Motor neuron (in vitro differentiated cells): ENCODE results near the gene HES5. TPM values are rescaled to one million over a fixed set of nuclear protein-coding genes. Genes with fewer than 3 reads are reported as not detected.
"Not testable (repeated sequence)": the region's sequence is repeated elsewhere in the genome, so short reads cannot be mapped to it uniquely, and the experiment has no call there.

Experiments used
- ATAC-seq, 8 experiments: fragments of 200-7000 bp; cut with Tn5 transposase; replicated peaks in 6 of 8; 2 replicates each; pipeline ENCODE4 v1.8.0; 2021; ENCODE audit warnings: mild to moderate bottlenecking in 8 of 8, moderate library complexity in 8 of 8
- H3K27ac ChIP-seq, 2 donors: fragments of 250-450 bp; sonication (Bioruptor Pico); 2 replicates each; pipeline ENCODE4 v1.9.0; 2021; ENCODE audit warnings: antibody characterized with exemption in 2 of 2, mild to moderate bottlenecking in 2 of 2, moderate library complexity in 1 of 2
- H3K4me1 ChIP-seq, 2 donors: fragments of 250-450 bp; sonication (Bioruptor Pico); replicated peaks in 1 of 2; 2 replicates each; pipeline ENCODE4 v1.6.1; 2021; ENCODE audit warnings: antibody characterized with exemption in 2 of 2, mild to moderate bottlenecking in 2 of 2, moderate library complexity in 1 of 2
- H3K4me3 ChIP-seq, 5 donors: fragments of 250-450 bp; sonication (Bioruptor Pico); 2 replicates each; pipeline ENCODE4 v1.9.0; 2021; ENCODE audit warnings: antibody characterized with exemption in 5 of 5, mild to moderate bottlenecking in 5 of 5, moderate library complexity in 4 of 5
- WGBS, 10 experiments: fragments of 450-650 bp; shearing (Covaris generic); methylation state at CpG; one replicate each; pipeline ENCODE4 v1.0.0; 2022; 5-methylcytosine and 5-hydroxymethylcytosine counted together
- in situ Hi-C, 9 experiments: fragments of 400-800 bp; cut with MboI; loops; one replicate each; pipeline ENCODE4 v1.15.0; 2021; ENCODE audit warnings: low sequenced_read_pairs in 9 of 9, low pct_unique_long_range_greater_than_20kb in 2 of 9; ENCODE audit not compliant: unreplicated experiment in 9 of 9
- total RNA-seq, 8 experiments: library from RNA; unstranded; fragments of 300-600 nt; gene quantifications; 2 replicates each; pipeline versions ENCODE4 v1.2.3 to v1.2.4, GENCODE V29; 2022

The HES5 gene
- 100 to 1,000 TPM in 1 of 8 experiments, 10 to 100 TPM in 3, under 1 TPM in 2, not detected in 2; 0.71 to 238 (median 36.3) TPM for total RNA-seq

DNA sequence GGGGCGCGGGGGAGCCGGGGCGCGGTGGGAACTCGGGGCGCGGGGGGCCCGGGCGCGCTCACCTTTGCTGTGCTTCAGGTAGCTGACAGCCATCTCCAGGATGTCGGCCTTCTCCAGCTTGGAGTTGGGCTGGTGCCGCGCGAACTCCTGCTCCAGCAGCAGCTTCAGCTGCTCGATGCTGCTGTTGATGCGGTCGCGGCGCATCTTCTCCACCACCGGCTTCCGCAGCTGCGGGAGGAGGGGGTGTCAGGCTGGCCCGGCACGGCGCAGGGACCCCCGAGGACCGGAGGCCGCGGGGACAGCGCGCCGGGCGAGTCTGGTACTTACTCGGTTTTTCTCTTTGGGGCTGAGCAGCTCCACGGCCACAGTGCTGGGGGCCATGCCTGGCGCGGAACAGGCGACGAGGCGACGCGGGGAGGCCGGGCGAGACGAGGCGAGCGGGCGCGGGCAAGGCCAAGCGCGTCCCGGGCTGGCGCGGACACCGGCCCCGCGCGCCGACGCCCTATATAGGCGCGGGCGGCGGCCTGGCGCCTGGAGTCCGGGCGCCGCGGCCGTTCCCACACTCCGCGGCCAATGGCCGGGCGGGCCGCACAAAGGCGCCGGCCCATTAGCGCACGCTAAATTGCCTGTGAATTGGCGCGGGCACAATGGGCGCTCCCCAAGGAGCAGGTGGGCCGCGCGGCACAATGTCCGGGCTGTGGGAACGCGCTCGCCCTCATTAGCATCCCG is at the start of gene HES5:
Gene HES5 (minus strand): TSS at position 480 of the 729 bp plus-strand sequence. CDS start 99 bp downstream, at position 381.
- H3K27ac ChIP-seq = peak within 1 kb of the TSS; percentile 50 to 80
- peaks cover 74 to 77% of the 10 kb centered on the region in 2 donors for H3K4me1 ChIP-seq
- 0 to 6% (median 0%) methylated on average over 1 to 27 of the region's 91 CpGs; no CpG with 5 or more reads in 4 of the 10 experiments for WGBS, 10 experiments
- in situ Hi-C loops = loop anchor here in 3 of 9 experiments (25.0 kb wide), 2 partner anchors 93 to 118 kb away; partner anchors contain the start of gene PEX10 (in 2 of the 3)
- ATAC-seq = peak; percentile 1 to 43 (median 24)
- H3K4me3 ChIP-seq = peak within 1 kb of the TSS; percentile 32 to 90 (median 40)

DNA sequence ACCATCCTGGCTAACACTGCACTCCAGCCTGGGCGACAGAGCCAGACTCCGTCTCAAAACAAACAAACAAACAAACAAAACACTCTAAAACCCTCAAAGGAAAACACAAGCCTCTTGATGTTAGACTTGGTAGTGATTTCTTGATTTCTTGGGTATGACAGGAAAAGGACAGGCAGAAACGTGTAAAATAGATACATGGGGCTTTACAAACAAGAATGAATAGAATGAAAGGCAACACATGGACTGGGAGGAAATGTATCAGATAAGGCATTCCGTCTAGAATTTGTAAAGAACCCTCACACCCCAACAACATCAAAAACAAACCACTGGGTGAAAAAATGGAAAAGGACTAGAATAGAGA is 48.7 kb upstream of the HES5 start:
- WGBS, 10 experiments = 35 to 100% (median 88%) methylated on average over 1 to 4 of the region's 4 CpGs; no CpG with 5 or more reads in 2 of the 10 experiments
- in situ Hi-C loops = no loop called here
- Histone ChIP-seq H3K4me3 (no peak overlapping the region), H3K27ac (no peak overlapping the region), H3K4me1 (peaks cover 10 to 17% of the 10 kb centered on the region in 2 donors)
- no peak for ATAC-seq

- WGBS, 10 experiments = 68 to 95% methylated on average over 3 to 5 of the region's 23 CpGs; no CpG with 5 or more reads in 8 of the 10 experiments
- H3K27ac ChIP-seq, in situ Hi-C loops, H3K4me3 ChIP-seq: not testable (repeated sequence)
- peak in 1 of 8 experiments; percentile 1 for ATAC-seq
- peaks cover 10 to 14% of the 10 kb centered on the region in 2 donors for H3K4me1 ChIP-seq
These were observed 47.6 kb upstream of the HES5 start for GRCh38 chr1:2577565-2578075.

GRCh38 chr1:2575801-2576663 is 46.0 kb upstream of the HES5 start:
- peak in 3 of 8 experiments; percentile 37 to 57 (median 44) for ATAC-seq
- WGBS, 10 experiments = 51 to 97% (median 82%) methylated on average over 2 to 8 of the region's 23 CpGs; no CpG with 5 or more reads in 4 of the 10 experiments
- peaks cover 10 to 14% of the 10 kb centered on the region in 2 donors for H3K4me1 ChIP-seq
- in situ Hi-C loops = no loop called here
- H3K4me3 ChIP-seq = no peak overlapping the region
- no peak overlapping the region for H3K27ac ChIP-seq

DNA sequence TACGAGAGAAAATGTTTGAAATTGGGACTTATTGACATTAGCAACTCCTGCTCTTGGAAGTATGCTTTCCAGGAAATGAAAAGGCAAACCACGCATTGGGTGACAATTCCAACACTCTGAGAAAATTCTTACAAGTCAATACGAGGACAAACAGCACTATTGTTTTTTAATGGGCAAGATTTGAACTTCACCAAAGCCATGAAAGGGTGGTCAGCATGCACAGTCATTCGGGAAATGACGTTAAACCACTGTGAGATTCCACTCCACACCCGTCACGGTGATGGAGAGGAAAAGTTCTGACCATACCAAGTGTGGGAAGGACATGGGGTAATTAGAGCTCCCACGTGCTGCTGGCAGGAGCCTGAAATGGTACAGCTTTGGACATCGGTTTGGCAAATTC is 44.3 kb upstream of the HES5 start:
- Histone ChIP-seq H3K4me3 (no peak overlapping the region), H3K4me1 (peaks cover 10 to 14% of the 10 kb centered on the region in 2 donors), H3K27ac (no peak overlapping the region)
- no peak for ATAC-seq
- WGBS, 10 experiments = 17 to 100% (median 81%) methylated on average over 1 to 9 of the region's 9 CpGs; no CpG with 5 or more reads in 1 of the 10 experiments
- in situ Hi-C loops = loop anchor here in 1 of 9 experiments (25.0 kb wide), 1 partner anchor 863 kb away; no protein-coding TSS in a partner anchor

DNA sequence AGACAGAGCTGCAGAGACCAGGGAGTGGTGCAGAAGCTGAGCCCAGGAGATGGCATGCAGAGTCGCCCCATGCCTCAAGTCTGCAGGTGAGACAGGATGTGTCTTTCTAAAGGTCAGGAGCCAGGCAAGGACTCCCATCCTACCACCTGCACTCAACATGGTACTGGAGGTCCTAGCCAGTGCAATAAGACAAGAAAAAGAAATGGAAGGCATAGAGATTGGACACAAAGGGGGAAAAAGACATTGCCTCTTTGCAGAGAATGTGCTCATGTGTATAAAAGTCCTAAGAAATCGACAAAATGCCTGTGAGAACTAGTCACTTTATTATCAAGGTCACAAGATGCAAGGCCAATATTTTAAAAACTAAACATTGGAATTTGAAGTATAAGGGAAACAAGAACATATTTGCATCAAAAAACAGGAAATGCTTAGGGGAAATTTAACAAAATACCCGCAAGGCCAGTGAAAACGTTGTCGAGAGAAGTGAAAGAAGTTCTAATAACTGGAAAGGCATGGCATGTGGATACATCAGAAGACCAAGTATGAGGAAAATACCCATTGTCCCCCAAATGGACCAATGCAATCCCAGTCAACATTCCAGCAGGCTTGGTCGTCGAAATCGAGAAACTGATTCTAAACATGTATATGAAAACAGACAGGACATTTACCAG is 43.3 kb upstream of the HES5 start:
- ATAC-seq = no peak
- Histone ChIP-seq H3K27ac (no peak overlapping the region), H3K4me1 (peaks cover 12 to 13% of the 10 kb centered on the region in 2 donors), H3K4me3 (no peak overlapping the region)
- WGBS, 10 experiments = 51 to 92% (median 83%) methylated on average over 2 to 8 of the region's 8 CpGs
- in situ Hi-C loops = loop anchor here in 1 of 9 experiments (25.0 kb wide), 1 partner anchor 864 kb away; no protein-coding TSS in a partner anchor

- H3K4me1 ChIP-seq = peaks cover 2 to 5% of the 10 kb centered on the region in 2 donors
- in situ Hi-C loops = loop anchor here in 1 of 9 experiments (25.0 kb wide), 1 partner anchor 866 kb away; no protein-coding TSS in a partner anchor
These were observed 41.3 kb upstream of the HES5 start for GRCh38 chr1:2571348-2571747.

GRCh38 chr1:2570332-2570731 is 40.3 kb upstream of the HES5 start:
- Histone ChIP-seq H3K4me1 (peaks cover under 1 to 3% of the 10 kb centered on the region in 2 donors), H3K4me3 (no peak overlapping the region), H3K27ac (no peak overlapping the region)
- WGBS, 10 experiments = 60 to 97% (median 84%) methylated on average over 1 to 15 of the region's 17 CpGs; no CpG with 5 or more reads in 3 of the 10 experiments
- ATAC-seq = no peak
- in situ Hi-C loops = loop anchor here in 1 of 9 experiments (25.0 kb wide), 1 partner anchor 867 kb away; no protein-coding TSS in a partner anchor

More at GRCh38 chr1:2571348-2571747, 41.3 kb upstream of the HES5 start:
- WGBS, 10 experiments = 70 to 100% (median 92%) methylated on average over 1 to 9 of the region's 9 CpGs; no CpG with 5 or more reads in 2 of the 10 experiments
- ATAC-seq = no peak
- no peak overlapping the region for H3K27ac ChIP-seq
- H3K4me3 ChIP-seq = no peak overlapping the region

DNA sequence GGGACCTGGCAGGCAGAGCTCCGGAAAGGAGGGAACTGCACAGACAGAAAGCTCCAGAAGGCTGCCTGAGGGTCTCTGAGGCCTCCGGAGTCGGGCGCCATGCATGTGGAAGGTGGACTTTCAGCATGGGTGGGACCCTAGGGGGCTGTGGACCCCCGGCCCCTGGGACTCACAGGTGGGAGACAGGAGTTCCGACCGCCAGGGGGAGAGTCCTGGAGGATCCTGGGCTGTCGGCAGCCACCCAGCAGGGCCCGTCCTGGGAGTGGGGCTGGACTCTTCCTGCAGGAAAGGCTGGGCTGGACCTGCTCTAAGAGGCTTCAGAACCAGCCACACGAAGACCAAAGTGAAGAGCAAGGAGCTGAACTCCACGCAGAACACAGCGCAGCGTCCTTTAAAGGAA is 39.6 kb upstream of the HES5 start:
- ATAC-seq, H3K4me3 ChIP-seq, H3K4me1 ChIP-seq, H3K27ac ChIP-seq: not testable (repeated sequence)
- in situ Hi-C loops = loop anchor here in 1 of 9 experiments (25.0 kb wide), 1 partner anchor 868 kb away; no protein-coding TSS in a partner anchor
- WGBS, 10 experiments = 71 to 100% (median 94%) methylated on average over 2 to 5 of the region's 13 CpGs; no CpG with 5 or more reads in 6 of the 10 experiments

GRCh38 chr1:2569060-2569459 is 39.0 kb upstream of the HES5 start:
- WGBS, 10 experiments = 74 to 78% methylated on average over 5 to 8 of the region's 17 CpGs; no CpG with 5 or more reads in 8 of the 10 experiments
- peaks cover 7 to 9% of the 10 kb centered on the region in 2 donors for H3K4me1 ChIP-seq
- peak in 4 of 8 experiments; percentile 26 to 46 (median 37) for ATAC-seq
- in situ Hi-C loops = loop anchor here in 1 of 9 experiments (25.0 kb wide), 1 partner anchor 868 kb away; no protein-coding TSS in a partner anchor
- H3K27ac ChIP-seq = no peak overlapping the region
- H3K4me3 ChIP-seq = no peak overlapping the region

DNA sequence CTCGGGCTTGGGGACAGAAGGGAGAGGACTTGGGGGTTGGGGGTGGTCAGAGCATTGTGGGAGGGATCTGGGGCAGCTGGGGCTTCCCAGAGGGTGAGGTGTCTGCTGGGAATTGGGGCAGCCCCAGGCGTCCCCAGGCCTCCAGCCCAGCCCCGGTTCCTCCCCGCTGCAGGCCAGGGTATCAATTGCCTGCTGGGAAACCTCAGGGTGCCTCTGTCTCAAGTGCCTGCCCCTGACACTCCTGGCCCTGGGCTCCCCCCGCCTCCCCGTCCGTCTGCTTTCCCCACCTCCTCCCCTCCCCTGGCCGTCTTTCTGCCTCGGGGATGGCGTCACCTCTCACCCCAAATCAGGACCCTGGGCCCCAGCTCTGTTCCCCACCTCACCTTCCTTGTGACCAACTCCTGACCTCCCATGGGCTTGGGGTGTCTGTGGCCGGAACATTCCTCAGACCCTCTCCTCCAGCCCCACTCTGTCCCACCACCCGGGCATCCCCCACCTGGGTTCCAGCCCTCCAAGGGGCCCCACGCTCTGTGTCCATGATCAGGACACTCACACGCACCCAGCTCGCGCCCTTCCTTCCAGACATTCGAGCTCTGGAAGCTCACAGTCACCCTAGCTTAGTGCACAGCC is 38.2 kb upstream of the HES5 start:
- WGBS, 10 experiments = no CpG with 5 or more reads among the region's 17 CpGs
- H3K27ac ChIP-seq, H3K4me3 ChIP-seq: not testable (repeated sequence)
- in situ Hi-C loops = loop anchor here in 1 of 9 experiments (25.0 kb wide), 1 partner anchor 869 kb away; no protein-coding TSS in a partner anchor
- ATAC-seq = peak in 6 of 8 experiments; percentile 5 to 46 (median 30)
- peaks cover 7 to 11% of the 10 kb centered on the region in 2 donors for H3K4me1 ChIP-seq
